HPDE6-E6E7 (cell line): Measurements from ENCODE around the gene TFR2.

Source experiments
- DNase-seq: peaks from one replicate; pipeline ENCODE4 v3.0.0; 2011; ENCODE audit warnings: missing footprints; ENCODE audit errors: extremely low spot score

TFR2 gene

GRCh38 chr7:100586266-100587025 is 54.9 kb downstream of the TFR2 start, which contains the start of gene FBXO24:
FBXO24 (plus strand) TSS chr7:100586328; CDS start chr7:100586626, 298 bp downstream.
- DNase-seq, result peak; percentile 100

GRCh38 chr7:100585511-100586265 is 55.7 kb downstream of the TFR2 start, which contains the start of gene LRCH4:
LRCH4 (minus strand) TSS chr7:100586129; CDS start chr7:100586100, 29 bp downstream.
- no peak for DNase-seq

- no peak for DNase-seq
These were observed 56.5 kb downstream of the TFR2 start for GRCh38 chr7:100584683-100585510.

GRCh38 chr7:100584054-100584682 is 57.2 kb downstream of the TFR2 start:
- no peak for DNase-seq

- DNase-seq, result no peak
These were observed 58.0 kb downstream of the TFR2 start for GRCh38 chr7:100583132-100584053.

GRCh38 chr7:100582650-100583049 is 58.7 kb downstream of the TFR2 start:
- DNase-seq, result no peak

GRCh38 chr7:100582041-100582579 is 59.2 kb downstream of the TFR2 start:
- DNase-seq, result no peak

- DNase-seq, result no peak
These were observed 60.7 kb downstream of the TFR2 start for GRCh38 chr7:100580466-100581283.

- no peak for DNase-seq
These were observed 62.8 kb downstream of the TFR2 start for GRCh38 chr7:100578246-100579183.

- DNase-seq, result no peak
These were observed 63.8 kb downstream of the TFR2 start for GRCh38 chr7:100577507-100577906.

GRCh38 chr7:100577103-100577502 is 64.2 kb downstream of the TFR2 start:
- DNase-seq, result no peak

GRCh38 chr7:100576384-100576993 is 64.9 kb downstream of the TFR2 start:
- no peak for DNase-seq

GRCh38 chr7:100575746-100576383 is 65.5 kb downstream of the TFR2 start:
- no peak for DNase-seq

- no peak for DNase-seq
These were observed 66.1 kb downstream of the TFR2 start for GRCh38 chr7:100575206-100575631.

GRCh38 chr7:100574362-100575205 is 66.8 kb downstream of the TFR2 start:
- no peak for DNase-seq

- no peak for DNase-seq
These were observed 67.5 kb downstream of the TFR2 start, which contains the start of gene SAP25 for GRCh38 chr7:100573691-100574361. SAP25 (minus strand) TSS chr7:100573900; CDS start chr7:100573742, 158 bp downstream.
